Measurements from ENCODE around the gene SMIM41. TPM values are rescaled to one million over a fixed set of nuclear protein-coding genes. Genes with fewer than 3 reads are reported as not detected.

Gene SMIM41
- total RNA-seq, 1 donor from 2014 or later: not detected

DNA sequence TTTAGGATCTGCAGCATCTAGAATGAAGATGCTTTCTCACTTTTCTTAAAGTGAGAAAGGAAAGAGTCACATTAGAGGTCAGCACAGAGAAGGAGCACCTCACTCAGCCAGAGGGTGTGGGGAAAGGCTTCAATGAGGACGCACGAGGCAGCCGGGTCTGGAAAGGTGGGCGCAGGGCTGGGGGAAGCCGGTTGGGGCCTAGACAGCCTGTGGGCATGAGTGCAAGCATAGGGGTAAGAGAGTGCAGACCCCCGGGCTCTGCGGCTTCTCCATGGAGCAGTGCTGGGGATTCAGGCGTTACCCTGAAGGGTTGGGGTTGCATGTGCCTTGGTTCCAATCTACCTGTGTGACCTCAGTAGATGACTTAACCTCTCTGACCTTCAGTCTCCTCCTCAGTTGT lies 62.4 kb downstream of the SMIM41 start:
- Mint-ChIP-seq H3K36me3 (ENCODE audit: insufficient read depth) (no peaks in the 10 kb centered on the region), H3K4me1 (ENCODE audit: low read depth) (peaks cover 5% of the 10 kb centered on the region), H3K27me3 (peaks cover 23% of the 10 kb centered on the region), H3K27ac (no peak overlapping the region), H3K9me3 (ENCODE audit: low read depth) (no peaks in the 10 kb centered on the region), H3K4me3 (ENCODE audit: low read depth) (no peak overlapping the region)
- TF ChIP-seq, protein P1, sequence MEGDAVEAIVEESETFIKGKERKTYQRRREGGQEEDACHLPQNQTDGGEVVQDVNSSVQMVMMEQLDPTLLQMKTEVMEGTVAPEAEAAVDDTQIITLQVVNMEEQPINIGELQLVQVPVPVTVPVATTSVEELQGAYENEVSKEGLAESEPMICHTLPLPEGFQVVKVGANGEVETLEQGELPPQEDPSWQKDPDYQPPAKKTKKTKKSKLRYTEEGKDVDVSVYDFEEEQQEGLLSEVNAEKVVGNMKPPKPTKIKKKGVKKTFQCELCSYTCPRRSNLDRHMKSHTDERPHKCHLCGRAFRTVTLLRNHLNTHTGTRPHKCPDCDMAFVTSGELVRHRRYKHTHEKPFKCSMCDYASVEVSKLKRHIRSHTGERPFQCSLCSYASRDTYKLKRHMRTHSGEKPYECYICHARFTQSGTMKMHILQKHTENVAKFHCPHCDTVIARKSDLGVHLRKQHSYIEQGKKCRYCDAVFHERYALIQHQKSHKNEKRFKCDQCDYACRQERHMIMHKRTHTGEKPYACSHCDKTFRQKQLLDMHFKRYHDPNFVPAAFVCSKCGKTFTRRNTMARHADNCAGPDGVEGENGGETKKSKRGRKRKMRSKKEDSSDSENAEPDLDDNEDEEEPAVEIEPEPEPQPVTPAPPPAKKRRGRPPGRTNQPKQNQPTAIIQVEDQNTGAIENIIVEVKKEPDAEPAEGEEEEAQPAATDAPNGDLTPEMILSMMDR (IDR thresholded peaks at IDR 0.05; ENCODE audit: unreplicated experiment): no peak
- DNase-seq (ENCODE audit: low spot score, unreplicated experiment): no peak

DNA sequence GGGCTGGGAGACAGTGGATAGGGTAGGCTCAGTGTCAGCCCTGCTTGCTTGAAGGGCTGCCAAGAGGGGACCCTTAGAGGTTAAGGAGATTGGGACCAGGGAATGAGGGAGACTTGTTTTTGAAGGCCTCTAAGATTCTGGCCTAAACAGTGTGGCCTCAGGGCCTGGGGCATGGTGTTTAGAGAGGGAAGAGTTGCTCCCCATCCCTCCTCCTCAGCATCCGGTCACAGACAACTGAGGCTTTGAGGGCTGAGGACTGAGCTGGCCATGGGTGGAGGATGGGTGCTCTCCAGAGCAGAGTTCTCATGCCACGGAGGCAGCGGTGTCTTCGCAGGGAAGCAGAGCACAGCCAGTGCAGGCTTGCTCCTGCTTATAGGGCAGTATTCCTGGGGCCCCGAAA lies 62.9 kb downstream of the SMIM41 start:
- TF ChIP-seq, protein P1 (IDR thresholded peaks at IDR 0.05; ENCODE audit: unreplicated experiment): no peak
- no peak overlapping the region for H3K4me3 Mint-ChIP-seq (ENCODE audit: low read depth)
- DNase-seq (ENCODE audit: low spot score, unreplicated experiment): no peak
- H3K27me3 Mint-ChIP-seq: peaks cover 22% of the 10 kb centered on the region
- H3K4me1 Mint-ChIP-seq (ENCODE audit: low read depth): peaks cover 5% of the 10 kb centered on the region
- no peak overlapping the region for H3K27ac Mint-ChIP-seq
- H3K36me3 Mint-ChIP-seq (ENCODE audit: insufficient read depth): no peaks in the 10 kb centered on the region
- no peaks in the 10 kb centered on the region for H3K9me3 Mint-ChIP-seq (ENCODE audit: low read depth)

DNA sequence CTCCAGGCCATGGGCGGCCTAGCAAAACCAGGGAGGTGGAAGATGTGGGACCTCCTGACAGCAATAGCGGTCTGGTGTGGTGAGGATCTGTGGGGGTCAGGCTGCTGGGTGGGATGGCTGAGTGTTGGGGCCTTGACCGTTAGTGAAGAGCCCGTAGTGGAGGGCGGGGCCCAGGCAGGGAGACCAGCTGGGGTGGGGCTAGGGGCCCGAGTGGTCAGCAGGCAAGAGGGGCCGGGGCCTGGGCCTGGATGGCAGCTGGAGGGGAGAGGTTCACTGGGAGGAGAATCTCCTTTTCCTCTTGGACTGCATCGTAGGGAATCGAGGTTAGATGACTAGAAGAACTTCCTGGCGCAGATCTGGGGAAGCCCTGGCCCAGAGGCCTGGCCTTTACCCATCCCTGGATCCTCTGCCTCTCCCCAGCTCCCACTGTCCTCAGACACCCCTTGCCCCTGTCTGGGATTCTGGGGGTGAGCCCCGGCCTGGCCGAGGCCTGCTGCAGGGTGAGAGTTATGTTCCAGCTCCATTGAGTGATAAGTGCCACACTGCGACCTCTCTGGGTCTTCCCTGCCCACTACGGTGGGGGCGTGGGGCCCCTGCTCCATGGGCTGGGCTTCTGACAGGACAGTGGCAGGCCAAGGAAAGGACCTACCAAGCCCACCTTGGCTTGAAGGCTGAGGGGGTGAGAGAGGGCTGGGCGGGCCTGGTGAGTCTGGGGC lies 65.2 kb downstream of the SMIM41 start:
- TF ChIP-seq, protein P1 (IDR thresholded peaks at IDR 0.05; ENCODE audit: unreplicated experiment): no peak
- Mint-ChIP-seq H3K36me3 (ENCODE audit: insufficient read depth) (no peaks in the 10 kb centered on the region), H3K4me3 (ENCODE audit: low read depth) (no peak overlapping the region), H3K9me3 (ENCODE audit: low read depth) (no peaks in the 10 kb centered on the region), H3K27me3 (peaks cover 16% of the 10 kb centered on the region), H3K27ac (peak overlapping the region; percentile 5), H3K4me1 (ENCODE audit: low read depth) (peaks cover 5% of the 10 kb centered on the region)
- no peak for DNase-seq (ENCODE audit: low spot score, unreplicated experiment)

DNA sequence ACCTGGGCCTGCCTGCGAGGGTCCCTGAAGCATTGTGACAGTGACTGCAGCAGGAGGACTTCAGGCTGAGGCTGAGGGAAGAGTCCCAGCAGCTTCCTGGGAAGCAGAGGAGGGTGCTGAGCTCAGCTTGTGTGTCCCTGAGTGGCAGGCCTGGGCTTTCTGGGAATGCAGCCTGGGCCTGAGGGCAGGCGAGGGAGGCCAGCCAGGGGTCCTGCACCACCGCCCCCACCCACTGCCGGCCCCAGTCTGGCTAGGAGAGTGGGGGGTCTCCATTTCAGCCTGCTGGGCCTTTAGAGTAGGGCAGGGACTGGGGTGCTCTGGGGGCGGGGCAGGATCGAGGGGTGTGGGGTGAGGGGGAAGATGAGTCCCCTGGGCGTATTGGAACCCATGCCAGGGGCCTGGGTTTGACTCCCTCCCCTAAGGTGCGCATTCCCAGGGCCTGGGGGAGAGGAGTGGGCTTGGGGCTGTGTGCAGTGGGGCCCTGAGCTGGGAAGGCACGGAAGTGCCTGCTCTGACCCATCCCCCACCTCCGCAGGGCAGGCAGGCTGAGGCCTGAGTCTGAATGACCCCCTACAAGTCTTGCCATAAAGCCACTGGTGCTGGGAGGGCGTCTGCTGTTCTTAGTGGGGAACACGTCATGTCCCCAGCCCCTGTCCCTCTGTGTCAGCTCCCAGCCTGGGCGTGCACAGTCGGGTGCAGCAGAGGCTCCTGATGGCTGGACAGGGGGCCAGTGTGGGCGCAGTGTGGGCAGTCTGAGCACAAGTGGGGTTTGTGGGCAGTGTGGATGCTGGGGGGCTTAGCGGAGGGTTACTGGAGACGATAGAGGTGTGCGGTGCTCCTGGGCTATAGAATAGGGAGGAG lies 66.0 kb downstream of the SMIM41 start:
- peaks cover 5% of the 10 kb centered on the region for H3K4me1 Mint-ChIP-seq (ENCODE audit: low read depth)
- H3K36me3 Mint-ChIP-seq (ENCODE audit: insufficient read depth): no peaks in the 10 kb centered on the region
- no peak for DNase-seq (ENCODE audit: low spot score, unreplicated experiment)

More for the DNA sequence above, 66.0 kb downstream of the SMIM41 start:
- Mint-ChIP-seq H3K9me3 (ENCODE audit: low read depth) (no peaks in the 10 kb centered on the region), H3K27me3 (peaks cover 21% of the 10 kb centered on the region), H3K27ac (no peak overlapping the region), H3K4me3 (ENCODE audit: low read depth) (no peak overlapping the region)
- TF ChIP-seq, protein P1 (IDR thresholded peaks at IDR 0.05; ENCODE audit: unreplicated experiment): no peak

Measured in progenitor cell of endocrine pancreas (in vitro differentiated cells).